Upper lobe of left lung (tissue), 4 donors: ENCODE results near the gene PDILT.

Experiments
- CTCF ChIP-seq, 6 experiments: fragments of 450-650 bp in 4 of 6; fragments of 200-600 bp in 2 of 6; sonication (generic) in 2 of 6; IDR thresholded peaks; one replicate each; pipeline ENCODE4 v1.5.1; 2016 to 2019; ENCODE audit warnings: antibody characterized with exemption in 6 of 6
- EP300 ChIP-seq, 4 donors: sonication (generic); formaldehyde crosslinking; IDR thresholded peaks; one replicate each; pipeline ENCODE4 v1.5.1; 2017; ENCODE audit warnings: antibody characterized with exemption in 4 of 4, control low read depth in 2 of 4
- POLR2A ChIP-seq, 4 donors: fragments of 450-650 bp; IDR thresholded peaks; one replicate each; pipeline ENCODE4 v1.5.1; 2016 to 2017; ENCODE audit warnings: antibody characterized with exemption in 4 of 4, mild to moderate bottlenecking in 2 of 4

DNA sequence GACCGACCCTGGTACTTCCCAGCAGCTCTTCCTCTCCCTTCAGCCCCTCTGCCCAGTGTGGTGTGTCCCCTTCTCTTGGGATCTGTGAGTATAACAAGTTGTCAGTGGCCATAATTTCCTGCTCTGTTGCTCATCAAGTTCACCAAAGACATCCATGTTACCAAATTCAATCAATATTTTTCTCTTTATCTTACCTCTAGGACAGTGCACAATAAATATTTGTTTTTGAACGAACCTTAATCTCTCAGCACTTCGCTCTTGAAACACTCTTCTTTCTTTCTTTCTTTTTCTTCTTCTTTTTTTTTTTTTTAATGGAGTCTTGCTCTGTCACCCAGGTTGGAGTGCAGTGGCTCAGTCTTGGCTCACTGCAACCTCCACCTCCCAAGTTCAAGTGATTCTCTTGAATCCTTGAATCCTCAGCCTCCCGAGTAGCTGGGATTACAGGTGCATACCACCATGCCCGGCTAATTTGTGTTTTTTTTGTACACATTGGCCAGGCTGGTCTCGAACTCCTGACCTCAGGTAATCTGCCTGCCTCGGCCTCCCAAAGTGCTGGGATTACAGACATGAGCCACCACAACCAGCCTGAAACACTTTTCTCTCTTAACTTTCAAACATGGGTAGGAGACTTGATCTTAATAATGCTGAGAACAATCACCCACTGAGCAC, 49.3 kb downstream of the PDILT start:
- TF ChIP-seq POLR2A (IDR thresholded peaks at IDR 0.05) (no peak), EP300 (IDR thresholded peaks at IDR 0.05) (no peak), CTCF (IDR thresholded peaks at IDR 0.05) (no peak)
